ENCODE measurements around the gene SSR4. TPM values are rescaled to one million over a fixed set of nuclear protein-coding genes. Genes with fewer than 3 reads are reported as not detected.

Gene SSR4
- polyA plus RNA-seq, 1 experiment = 598 TPM

DNA sequence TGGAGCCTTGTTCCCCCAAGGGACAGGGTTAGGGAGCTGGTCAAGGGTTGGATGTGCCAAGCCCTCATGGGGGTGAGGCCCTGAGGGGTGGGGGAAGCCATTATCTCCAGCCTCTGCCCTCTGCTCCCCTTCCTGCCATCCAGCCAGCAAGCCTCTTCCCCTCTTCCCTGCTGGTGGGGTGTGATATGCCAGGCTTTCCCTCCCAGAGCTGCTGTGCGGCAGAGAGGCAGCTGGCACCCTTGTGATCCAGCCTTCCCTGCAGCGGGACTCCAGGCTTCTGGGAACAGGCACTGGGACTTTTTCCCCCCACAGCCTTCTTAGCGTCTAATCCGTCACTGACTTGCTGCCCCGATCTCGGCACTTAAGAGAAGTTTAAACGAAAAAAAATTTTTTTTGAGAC, 6.3 kb downstream of the SSR4 start:
- Histone ChIP-seq H3K27me3 (ENCODE audit: control insufficient read depth, insufficient read depth, low read length) (no peaks in the 10 kb centered on the region), H3K36me3 (ENCODE audit: control insufficient read depth, insufficient read depth, low read length) (peaks cover 7% of the 10 kb centered on the region), H3K4me3 (ENCODE audit: low read depth, low read length) (no peak overlapping the region)
- ChIA-PET CTCF (no interaction called here), POLR2A (no interaction called here)
- DNase-seq (ENCODE audit: low read depth) = no peak
- TF ChIP-seq CTCF (IDR thresholded peaks at IDR 0.05; ENCODE audit: insufficient read depth, low read depth, low read length) = no peak

DNA sequence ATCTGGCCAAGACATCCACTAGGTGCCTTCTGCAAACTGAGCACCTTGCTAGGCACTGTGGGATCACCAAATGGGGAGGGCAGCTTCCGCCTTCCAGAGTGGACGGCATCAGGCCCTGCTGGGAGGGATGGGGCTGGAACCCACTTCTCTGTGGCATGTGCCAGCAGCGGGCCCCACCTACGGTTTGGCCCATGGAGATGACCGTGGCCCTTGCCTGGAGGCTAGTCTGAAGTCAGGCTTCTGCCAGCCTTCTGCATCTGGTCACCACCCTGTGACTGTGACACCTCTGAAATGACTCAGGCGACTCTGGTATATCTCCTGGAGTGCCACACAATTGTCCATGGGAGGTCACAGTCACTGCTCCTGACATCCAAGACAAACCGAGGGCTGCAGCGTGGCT, 7.2 kb downstream of the SSR4 start:
- ChIA-PET POLR2A (no interaction called here), CTCF (no interaction called here)
- H3K36me3 ChIP-seq (ENCODE audit: control insufficient read depth, insufficient read depth, low read length) = peaks cover 6% of the 10 kb centered on the region
- H3K4me3 ChIP-seq (ENCODE audit: low read depth, low read length) = no peak overlapping the region
- DNase-seq (ENCODE audit: low read depth) = no peak
- TF ChIP-seq CTCF (IDR thresholded peaks at IDR 0.05; ENCODE audit: insufficient read depth, low read depth, low read length) = no peak
- H3K27me3 ChIP-seq (ENCODE audit: control insufficient read depth, insufficient read depth, low read length) = no peaks in the 10 kb centered on the region

DNA sequence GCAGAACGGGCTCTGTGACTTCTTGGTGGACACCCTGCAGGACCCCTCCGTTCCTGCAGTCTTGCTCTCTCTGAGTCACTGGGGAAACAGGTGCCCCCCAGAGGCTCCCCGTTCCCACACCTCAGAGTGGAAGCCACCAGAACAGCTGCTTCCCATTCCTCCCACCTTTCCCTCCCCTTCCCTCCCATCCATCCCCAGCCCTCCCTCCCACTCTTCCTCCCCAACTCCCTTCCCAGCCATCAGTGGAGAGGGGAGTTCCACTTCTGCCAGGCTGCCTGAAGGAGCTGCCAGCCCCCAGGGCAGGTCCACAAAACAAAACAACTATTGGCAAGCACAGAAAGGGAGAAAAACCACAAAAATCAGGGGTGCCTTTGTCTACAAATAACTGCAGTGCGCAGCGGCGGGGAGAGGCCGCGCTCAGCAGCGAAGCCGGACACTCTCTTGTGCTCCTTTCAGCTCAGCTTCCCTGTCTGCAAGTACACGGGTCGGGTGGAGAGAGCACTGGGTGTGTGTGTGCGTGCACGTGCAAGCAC, 8.1 kb downstream of the SSR4 start:
- CTCF ChIA-PET = no interaction called here
- POLR2A ChIA-PET = no interaction called here
- no peak for DNase-seq (ENCODE audit: low read depth)
- H3K36me3 ChIP-seq (ENCODE audit: control insufficient read depth, insufficient read depth, low read length) = peaks cover 2% of the 10 kb centered on the region
- no peaks in the 10 kb centered on the region for H3K27me3 ChIP-seq (ENCODE audit: control insufficient read depth, insufficient read depth, low read length)
- H3K4me3 ChIP-seq (ENCODE audit: low read depth, low read length) = no peak overlapping the region
- no peak for TF ChIP-seq CTCF (IDR thresholded peaks at IDR 0.05; ENCODE audit: insufficient read depth, low read depth, low read length)

DNA sequence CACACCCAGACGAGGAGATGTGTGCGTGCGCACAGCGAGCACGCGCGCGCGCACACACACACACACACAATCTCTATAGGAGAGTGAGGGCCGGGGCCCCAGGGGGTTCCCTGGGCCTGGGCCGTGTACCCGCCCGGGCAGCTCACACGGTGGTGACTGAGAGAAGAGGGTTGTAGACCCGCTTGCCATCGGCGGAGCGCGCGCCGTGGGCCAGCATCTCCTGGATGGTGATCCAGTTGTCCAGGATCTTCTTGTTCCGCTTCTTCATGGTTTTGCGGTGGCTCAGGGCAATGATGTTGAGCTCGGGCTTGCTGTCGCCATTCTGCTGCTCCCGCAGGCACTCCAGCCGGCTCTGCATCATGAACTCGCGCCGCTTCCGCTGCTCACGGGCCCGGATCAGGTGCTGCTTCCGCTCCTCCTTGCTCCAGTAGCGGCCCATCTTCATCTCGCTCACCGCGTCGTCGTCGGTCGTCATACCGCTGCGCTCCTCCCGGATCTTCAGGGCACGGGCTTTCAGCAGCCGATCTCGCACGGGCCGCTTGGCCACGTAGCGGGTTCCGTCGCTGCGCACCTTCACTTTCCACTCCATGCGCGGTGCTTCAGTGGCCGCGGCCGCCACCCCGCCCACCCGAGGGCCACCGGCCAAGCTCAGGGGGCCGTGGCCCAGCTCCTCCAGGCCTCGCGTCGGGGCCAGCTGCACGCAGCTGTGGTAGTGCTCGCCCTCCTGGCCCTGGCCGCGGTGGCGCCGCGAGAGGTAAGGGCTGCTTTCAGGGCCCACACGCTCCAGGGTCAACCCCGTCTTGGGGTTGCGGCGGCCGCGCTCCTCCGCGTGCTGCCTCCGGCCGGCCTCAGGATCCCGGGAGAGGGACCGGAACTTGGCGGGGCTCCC, 9.0 kb downstream of the SSR4 start:
- DNase-seq (ENCODE audit: low read depth) = no peak
- POLR2A ChIA-PET = no interaction called here
- H3K36me3 ChIP-seq (ENCODE audit: control insufficient read depth, insufficient read depth, low read length) = peaks cover 1% of the 10 kb centered on the region; the same call in 1 of the 2 replicates
- H3K4me3 ChIP-seq (ENCODE audit: low read depth, low read length) = no peak overlapping the region
- no peak for TF ChIP-seq CTCF (IDR thresholded peaks at IDR 0.05; ENCODE audit: insufficient read depth, low read depth, low read length)
- CTCF ChIA-PET = no interaction called here
- no peaks in the 10 kb centered on the region for H3K27me3 ChIP-seq (ENCODE audit: control insufficient read depth, insufficient read depth, low read length)

GRCh38 chrX:153804100-153804595, 9.7 kb downstream of the SSR4 start:
- H3K27me3 ChIP-seq (ENCODE audit: control insufficient read depth, insufficient read depth, low read length) = no peaks in the 10 kb centered on the region
- no peak for DNase-seq (ENCODE audit: low read depth)
- no peak for TF ChIP-seq CTCF (IDR thresholded peaks at IDR 0.05; ENCODE audit: insufficient read depth, low read depth, low read length)
- POLR2A ChIA-PET = no interaction called here
- no peaks in the 10 kb centered on the region for H3K36me3 ChIP-seq (ENCODE audit: control insufficient read depth, insufficient read depth, low read length)
- H3K4me3 ChIP-seq (ENCODE audit: low read depth, low read length) = no peak overlapping the region
- CTCF ChIA-PET = no interaction called here

All from BJ (cell line).